ENCODE results near the gene PPP2R2C. TPM values are rescaled to one million over a fixed set of nuclear protein-coding genes. Genes with fewer than 3 reads are reported as not detected.

PPP2R2C gene
- total RNA-seq, 1 donor from 2014 or later = not detected

GRCh38 chr4:6364581-6364980 is 107.8 kb downstream of the PPP2R2C start:
- no peaks in the 10 kb centered on the region for H3K36me3 Mint-ChIP-seq (ENCODE audit: unreplicated experiment)
- no peaks in the 10 kb centered on the region for H3K9me3 Mint-ChIP-seq (ENCODE audit: unreplicated experiment)
- no peaks in the 10 kb centered on the region for H3K4me1 Mint-ChIP-seq (ENCODE audit: unreplicated experiment)
- no peak overlapping the region for H3K4me3 Mint-ChIP-seq (ENCODE audit: unreplicated experiment)
- H3K27ac Mint-ChIP-seq (ENCODE audit: unreplicated experiment) = no peak overlapping the region
- TF ChIP-seq CTCF (IDR thresholded peaks at IDR 0.05) = no peak
- no peak for DNase-seq (ENCODE audit: extremely low spot score, unreplicated experiment)
- H3K27me3 Mint-ChIP-seq (ENCODE audit: unreplicated experiment) = peaks cover 19% of the 10 kb centered on the region

GRCh38 chr4:6364146-6364545 is 108.3 kb downstream of the PPP2R2C start:
- no peak for DNase-seq (ENCODE audit: extremely low spot score, unreplicated experiment)
- H3K36me3 Mint-ChIP-seq (ENCODE audit: unreplicated experiment) = no peaks in the 10 kb centered on the region
- TF ChIP-seq CTCF (IDR thresholded peaks at IDR 0.05) = no peak
- H3K9me3 Mint-ChIP-seq (ENCODE audit: unreplicated experiment) = no peaks in the 10 kb centered on the region
- H3K27ac Mint-ChIP-seq (ENCODE audit: unreplicated experiment) = no peak overlapping the region
- H3K4me3 Mint-ChIP-seq (ENCODE audit: unreplicated experiment) = no peak overlapping the region
- H3K27me3 Mint-ChIP-seq (ENCODE audit: unreplicated experiment) = peaks cover 19% of the 10 kb centered on the region
- no peaks in the 10 kb centered on the region for H3K4me1 Mint-ChIP-seq (ENCODE audit: unreplicated experiment)

GRCh38 chr4:6362896-6363295 is 109.5 kb downstream of the PPP2R2C start:
- no peaks in the 10 kb centered on the region for H3K36me3 Mint-ChIP-seq (ENCODE audit: unreplicated experiment)
- no peak for DNase-seq (ENCODE audit: extremely low spot score, unreplicated experiment)
- H3K9me3 Mint-ChIP-seq (ENCODE audit: unreplicated experiment) = no peaks in the 10 kb centered on the region
- no peak overlapping the region for H3K27ac Mint-ChIP-seq (ENCODE audit: unreplicated experiment)
- TF ChIP-seq CTCF (IDR thresholded peaks at IDR 0.05) = no peak
- H3K27me3 Mint-ChIP-seq (ENCODE audit: unreplicated experiment) = peaks cover 14% of the 10 kb centered on the region
- H3K4me3 Mint-ChIP-seq (ENCODE audit: unreplicated experiment) = no peak overlapping the region
- H3K4me1 Mint-ChIP-seq (ENCODE audit: unreplicated experiment) = no peaks in the 10 kb centered on the region

- peaks cover 9% of the 10 kb centered on the region for H3K27me3 Mint-ChIP-seq (ENCODE audit: unreplicated experiment)
- no peak for TF ChIP-seq CTCF (IDR thresholded peaks at IDR 0.05)
- DNase-seq (ENCODE audit: extremely low spot score, unreplicated experiment) = no peak
- H3K4me1 Mint-ChIP-seq (ENCODE audit: unreplicated experiment) = no peaks in the 10 kb centered on the region
- H3K36me3 Mint-ChIP-seq (ENCODE audit: unreplicated experiment) = no peaks in the 10 kb centered on the region
- H3K4me3 Mint-ChIP-seq (ENCODE audit: unreplicated experiment) = no peak overlapping the region
- no peaks in the 10 kb centered on the region for H3K9me3 Mint-ChIP-seq (ENCODE audit: unreplicated experiment)
- no peak overlapping the region for H3K27ac Mint-ChIP-seq (ENCODE audit: unreplicated experiment)
Measured at GRCh38 chr4:6362243-6362885, 110.0 kb downstream of the PPP2R2C start.

GRCh38 chr4:6361076-6361784 is 111.2 kb downstream of the PPP2R2C start:
- no peak for DNase-seq (ENCODE audit: extremely low spot score, unreplicated experiment)
- peaks cover 4% of the 10 kb centered on the region for H3K27me3 Mint-ChIP-seq (ENCODE audit: unreplicated experiment)
- no peak overlapping the region for H3K27ac Mint-ChIP-seq (ENCODE audit: unreplicated experiment)
- TF ChIP-seq CTCF (IDR thresholded peaks at IDR 0.05) = no peak
- no peaks in the 10 kb centered on the region for H3K9me3 Mint-ChIP-seq (ENCODE audit: unreplicated experiment)
- no peaks in the 10 kb centered on the region for H3K4me1 Mint-ChIP-seq (ENCODE audit: unreplicated experiment)
- H3K4me3 Mint-ChIP-seq (ENCODE audit: unreplicated experiment) = no peak overlapping the region
- no peaks in the 10 kb centered on the region for H3K36me3 Mint-ChIP-seq (ENCODE audit: unreplicated experiment)
